Middle frontal gyrus (tissue), 1 donor: Measurements from ENCODE around the gene PHLDB2.

ENCODE experiments used
- DNase-seq: peaks from one replicate; pipeline ENCODE4 v3.0.0-alpha.2; 2015; ENCODE audit warnings: low spot score; ENCODE audit errors: extremely low spot score

PHLDB2 gene

GRCh38 chr3:112018712-112019111, 159.6 kb downstream of the PHLDB2 start:
- DNase-seq = no peak

- DNase-seq = no peak
Observed at GRCh38 chr3:112019716-112020115, 160.7 kb downstream of the PHLDB2 start.

GRCh38 chr3:112020674-112021085, 161.6 kb downstream of the PHLDB2 start:
- DNase-seq = no peak
